Measurements from ENCODE around the gene CDH4. TPM values are rescaled to one million over a fixed set of nuclear protein-coding genes. Genes with fewer than 3 reads are reported as not detected.

CDH4 gene
- total and polyA plus RNA-seq, 11 donors, result 0.04 to 0.54 (median 0.08) TPM; not detected in 1

GRCh38 chr20:61515922-61516321 is 263.9 kb downstream of the CDH4 start:
- Histone ChIP-seq H3K9me3 (no peaks in the 10 kb centered on the region), H3K36me3 (no peaks in the 10 kb centered on the region), H3K27me3 (peaks cover 0 to 7% (median 0%) of the 10 kb centered on the region in 9 donors), H3K4me1 (peaks cover 0 to 5% (median 0%) of the 10 kb centered on the region in 12 donors), H3K4me3 (no peak overlapping the region), H3K27ac (peak overlapping the region in 3 of 12 donors; percentile 46 to 60 (median 59))
- WGBS, 4 donors, result 61 to 68% (median 62%) methylated on average over 14 of the region's 14 CpGs
- ATAC-seq (peak in 1 of 4 donors; percentile 5), DNase-seq (no peak)
- TF ChIP-seq CTCF (IDR thresholded peaks at IDR 0.05) (no peak), POLR2A (IDR thresholded peaks at IDR 0.05) (no peak)
- intact Hi-C loops (cut with DNase I), result loop anchor here in 1 of 10 donors (10.0 kb wide), 1 partner anchor 69 kb away; no protein-coding TSS in a partner anchor

- Histone ChIP-seq H3K4me1 (peaks cover 0 to 5% (median 0%) of the 10 kb centered on the region in 12 donors), H3K9me3 (no peaks in the 10 kb centered on the region), H3K27me3 (peaks cover 0 to 7% (median 0%) of the 10 kb centered on the region in 9 donors), H3K4me3 (no peak overlapping the region), H3K36me3 (no peaks in the 10 kb centered on the region), H3K27ac (peak overlapping the region in 3 of 12 donors; percentile 46 to 60 (median 59))
- ATAC-seq (peak; percentile 85 to 94 (median 92)), DNase-seq (peak in 3 of 5 donors; percentile 29 to 72 (median 40))
- intact Hi-C loops (cut with DNase I), result loop anchor here in 1 of 10 donors (10.0 kb wide), 1 partner anchor 68 kb away; no protein-coding TSS in a partner anchor
- WGBS, 4 donors, result 40 to 44% (median 43%) methylated on average over 19 to 22 of the region's 22 CpGs
- TF ChIP-seq POLR2A (IDR thresholded peaks at IDR 0.05) (no peak), CTCF (IDR thresholded peaks at IDR 0.05) (no peak)
Observed at GRCh38 chr20:61516346-61517208, 264.5 kb downstream of the CDH4 start.

GRCh38 chr20:61517419-61517818 is 265.4 kb downstream of the CDH4 start:
- ATAC-seq, result no peak
- no peak for TF ChIP-seq CTCF (IDR thresholded peaks at IDR 0.05)
- TF ChIP-seq POLR2A (IDR thresholded peaks at IDR 0.05), result no peak

GRCh38 chr20:61518424-61518951 is 266.4 kb downstream of the CDH4 start:
- Histone ChIP-seq H3K27ac (no peak overlapping the region), H3K36me3 (no peaks in the 10 kb centered on the region), H3K27me3 (peaks cover 0 to 13% (median 0%) of the 10 kb centered on the region in 9 donors), H3K9me3 (no peaks in the 10 kb centered on the region), H3K4me1 (peaks cover 0 to 5% (median 0%) of the 10 kb centered on the region in 12 donors), H3K4me3 (no peak overlapping the region)
- no peak for DNase-seq
- WGBS, 4 donors, result 87 to 92% (median 90%) methylated on average over 5 of the region's 5 CpGs
- TF ChIP-seq POLR2A (IDR thresholded peaks at IDR 0.05) (no peak), CTCF (IDR thresholded peaks at IDR 0.05) (no peak)
- no peak for ATAC-seq
- intact Hi-C loops (cut with DNase I), result loop anchor here in 1 of 10 donors (10.0 kb wide), 1 partner anchor 66 kb away; no protein-coding TSS in a partner anchor

More at GRCh38 chr20:61517419-61517818, 265.4 kb downstream of the CDH4 start:
- H3K9me3 ChIP-seq, result no peaks in the 10 kb centered on the region
- H3K27ac ChIP-seq, result peak overlapping the region in 2 of 12 donors; percentile 46 to 59
- DNase-seq, result no peak
- peaks cover 0 to 9% (median 0%) of the 10 kb centered on the region in 9 donors for H3K27me3 ChIP-seq
- 75 to 86% (median 83%) methylated on average over 9 of the region's 9 CpGs for WGBS, 4 donors
- H3K4me3 ChIP-seq, result no peak overlapping the region
- H3K36me3 ChIP-seq, result no peaks in the 10 kb centered on the region
- intact Hi-C loops (cut with DNase I), result loop anchor here in 1 of 10 donors (10.0 kb wide), 1 partner anchor 67 kb away; no protein-coding TSS in a partner anchor
- H3K4me1 ChIP-seq, result peaks cover 0 to 5% (median 0%) of the 10 kb centered on the region in 12 donors
